Activated naive CD8-positive, alpha-beta T cell (primary cell): Measurements from ENCODE around the gene KIR2DL4.
"Not testable (repeated sequence)": the region's sequence is repeated elsewhere in the genome, so short reads cannot be mapped to it uniquely, and the experiment has no call there.

ENCODE experiments used
- H3K27ac Mint-ChIP-seq: one replicate; pipeline ENCODE4 v1.8.0; 2021; ENCODE audit warnings: mixed read lengths
- H3K27me3 Mint-ChIP-seq: one replicate; pipeline ENCODE4 v1.8.0; 2021; ENCODE audit warnings: mixed read lengths
- H3K36me3 Mint-ChIP-seq: one replicate; pipeline ENCODE4 v1.8.0; 2021; ENCODE audit warnings: mixed read lengths
- H3K4me1 Mint-ChIP-seq: one replicate; pipeline ENCODE4 v1.8.0; 2021; ENCODE audit warnings: low read depth, mixed read lengths
- H3K4me3 Mint-ChIP-seq: one replicate; pipeline ENCODE4 v1.8.0; 2021; ENCODE audit warnings: mild to moderate bottlenecking, mixed read lengths
- H3K9me3 Mint-ChIP-seq: one replicate; pipeline ENCODE4 v1.8.0; 2021; ENCODE audit warnings: low read depth, mixed read lengths

KIR2DL4 gene

DNA sequence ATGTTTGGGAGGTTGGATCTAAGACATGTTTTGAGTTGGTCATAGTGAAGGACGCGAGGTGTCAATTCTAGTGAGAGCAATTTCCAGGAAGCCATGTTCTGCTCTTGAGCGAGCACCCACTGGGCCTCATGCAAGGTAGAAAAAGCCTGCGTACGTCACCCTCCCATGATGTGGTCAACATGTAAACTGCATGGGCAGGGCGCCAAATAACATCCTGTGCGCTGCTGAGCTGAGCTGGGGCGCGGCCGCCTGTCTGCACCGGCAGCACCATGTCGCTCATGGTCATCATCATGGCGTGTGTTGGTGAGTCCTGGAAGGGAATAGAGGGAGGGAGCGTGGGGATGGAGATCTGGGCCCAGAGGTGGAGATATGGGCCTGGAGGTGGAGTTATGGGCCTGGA is 29.1 kb downstream of the KIR2DL4 start, which contains the start of gene KIR2DS4:
TSS of gene KIR2DS4 (plus strand) at position 181 of the 400 bp plus-strand sequence.
- H3K27ac Mint-ChIP-seq, H3K9me3 Mint-ChIP-seq, H3K36me3 Mint-ChIP-seq, H3K27me3 Mint-ChIP-seq, H3K4me1 Mint-ChIP-seq, H3K4me3 Mint-ChIP-seq: not testable (repeated sequence)

GRCh38 chr19:54835126-54835525 is 31.7 kb downstream of the KIR2DL4 start:
- H3K9me3 Mint-ChIP-seq, H3K4me1 Mint-ChIP-seq, H3K27me3 Mint-ChIP-seq, H3K27ac Mint-ChIP-seq, H3K36me3 Mint-ChIP-seq, H3K4me3 Mint-ChIP-seq: not testable (repeated sequence)

- not testable (repeated sequence) for H3K9me3 Mint-ChIP-seq, H3K36me3 Mint-ChIP-seq, H3K27ac Mint-ChIP-seq, H3K4me3 Mint-ChIP-seq, H3K4me1 Mint-ChIP-seq, H3K27me3 Mint-ChIP-seq
Measured at GRCh38 chr19:54837522-54837921, 34.1 kb downstream of the KIR2DL4 start.

DNA sequence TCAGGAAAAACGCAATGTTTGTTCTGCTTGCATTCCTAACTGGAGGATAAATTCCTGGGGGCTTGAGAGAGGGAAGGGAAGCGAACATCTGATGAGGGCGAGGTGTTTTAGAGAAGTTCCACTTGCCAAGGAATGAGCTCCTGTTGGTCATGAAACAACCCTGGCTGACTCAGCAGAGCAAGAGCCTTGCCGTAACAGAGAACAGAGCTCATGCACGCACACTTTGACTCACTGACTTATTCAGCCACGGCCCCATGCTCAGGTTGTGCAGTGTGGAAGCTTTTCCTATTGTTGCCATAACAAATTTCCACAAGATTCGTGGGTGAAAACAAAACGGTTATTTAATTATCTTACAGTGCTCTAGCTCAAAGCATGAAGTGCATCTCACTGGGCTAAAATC is 39.8 kb downstream of the KIR2DL4 start:
- not testable (repeated sequence) for H3K27ac Mint-ChIP-seq, H3K36me3 Mint-ChIP-seq, H3K9me3 Mint-ChIP-seq, H3K4me3 Mint-ChIP-seq, H3K4me1 Mint-ChIP-seq
- peaks cover 11% of the 10 kb centered on the region for H3K27me3 Mint-ChIP-seq

DNA sequence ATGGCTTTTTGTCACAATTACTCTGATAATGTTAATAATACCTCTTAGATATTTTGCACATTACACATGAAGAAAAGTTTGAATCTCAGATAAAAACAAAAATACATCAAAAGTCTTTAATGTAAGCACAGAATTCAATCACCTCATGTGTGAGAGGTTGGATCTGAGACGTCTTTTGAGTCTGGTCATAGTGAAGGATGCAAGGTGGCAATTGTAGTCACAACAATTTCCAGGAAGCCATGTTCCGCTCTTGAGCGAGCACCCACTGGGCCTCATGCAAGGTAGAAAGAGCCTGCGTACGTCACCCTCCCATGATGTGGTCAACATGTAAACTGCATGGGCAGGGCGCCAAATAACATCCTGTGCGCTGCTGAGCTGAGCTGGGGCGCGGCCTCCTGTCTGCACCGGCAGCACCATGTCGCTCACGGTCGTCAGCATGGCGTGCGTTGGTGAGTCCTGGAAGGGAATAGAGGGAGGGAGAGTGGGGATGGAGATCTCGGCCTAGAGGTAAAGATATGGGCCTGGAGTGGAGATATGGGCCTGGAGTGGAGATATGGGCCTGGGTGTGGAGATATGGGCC is 46.7 kb downstream of the KIR2DL4 start, which contains the start of gene KIR3DL2:
TSS of gene KIR3DL2 (plus strand) at position 383 of the 580 bp plus-strand sequence. CDS start at position 416, 33 bp downstream.
- peaks cover 11% of the 10 kb centered on the region for H3K27me3 Mint-ChIP-seq
- not testable (repeated sequence) for H3K9me3 Mint-ChIP-seq, H3K27ac Mint-ChIP-seq, H3K36me3 Mint-ChIP-seq, H3K4me3 Mint-ChIP-seq, H3K4me1 Mint-ChIP-seq

DNA sequence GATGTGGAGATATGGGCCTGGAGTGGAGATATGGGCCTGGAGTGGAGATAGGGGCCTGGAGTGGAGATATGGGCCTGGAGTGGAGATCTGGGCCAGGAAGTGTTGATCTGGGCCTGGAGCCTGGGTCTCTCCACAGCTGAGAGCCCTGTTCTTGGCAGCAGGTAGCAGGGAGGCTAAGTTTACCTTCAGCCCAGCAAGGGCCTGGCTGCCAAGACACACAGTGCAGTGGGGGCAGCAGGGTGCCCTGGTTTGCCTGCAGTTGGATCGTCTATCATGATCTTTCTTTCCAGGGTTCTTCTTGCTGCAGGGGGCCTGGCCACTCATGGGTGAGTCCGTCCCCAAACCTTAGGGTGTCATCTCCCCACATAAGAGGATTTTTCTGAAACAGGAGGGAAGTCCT is 47.5 kb downstream of the KIR2DL4 start:
- H3K27ac Mint-ChIP-seq, result no peak overlapping the region
- no peak overlapping the region for H3K4me3 Mint-ChIP-seq
- H3K9me3 Mint-ChIP-seq, result peaks cover 4% of the 10 kb centered on the region
- H3K27me3 Mint-ChIP-seq, result peaks cover 11% of the 10 kb centered on the region
- H3K36me3 Mint-ChIP-seq, result no peaks in the 10 kb centered on the region
- H3K4me1 Mint-ChIP-seq, result no peaks in the 10 kb centered on the region

DNA sequence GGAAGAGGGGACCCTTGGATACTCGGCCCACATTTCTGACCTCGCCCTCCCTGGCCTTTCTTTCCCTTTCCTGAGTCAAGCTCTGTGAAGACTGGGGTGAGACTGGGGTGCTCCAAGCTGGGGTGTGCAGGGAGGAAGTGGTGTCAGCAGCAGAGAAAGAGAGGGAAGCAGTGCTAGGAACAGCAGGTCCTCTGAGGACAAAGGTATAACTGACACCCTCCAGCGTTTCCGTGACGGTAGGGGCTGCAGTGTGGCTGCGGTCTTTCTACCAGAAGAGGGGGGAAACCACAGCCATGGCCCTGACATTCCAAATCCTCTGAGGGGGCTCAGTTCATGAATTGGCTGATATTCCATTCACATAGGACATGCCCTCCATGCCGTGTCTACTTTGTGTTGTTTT is 47.9 kb downstream of the KIR2DL4 start:
- peaks cover 10% of the 10 kb centered on the region for H3K27me3 Mint-ChIP-seq
- H3K9me3 Mint-ChIP-seq, result peaks cover 3% of the 10 kb centered on the region
- no peaks in the 10 kb centered on the region for H3K36me3 Mint-ChIP-seq
- H3K4me1 Mint-ChIP-seq, result no peaks in the 10 kb centered on the region
- H3K27ac Mint-ChIP-seq, result no peak overlapping the region
- H3K4me3 Mint-ChIP-seq, result no peak overlapping the region

DNA sequence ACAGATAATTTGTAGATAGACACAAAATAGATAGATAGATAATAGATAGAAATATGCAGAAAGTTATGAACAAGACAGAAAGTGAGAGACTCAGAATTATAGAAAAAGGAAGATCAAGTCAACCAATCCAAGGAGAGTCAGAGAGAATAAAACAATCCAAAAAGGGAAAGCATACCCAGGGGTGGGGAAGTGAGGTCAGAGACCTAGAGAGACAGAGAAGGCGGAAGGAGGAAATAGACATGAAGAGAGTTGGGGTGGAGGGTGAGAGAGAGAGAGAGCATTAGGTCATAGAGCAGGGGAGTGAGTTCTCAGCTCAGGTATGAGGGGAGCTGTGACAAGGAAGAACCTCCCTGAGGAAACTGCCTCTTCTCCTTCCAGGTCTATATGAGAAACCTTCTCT is 51.8 kb downstream of the KIR2DL4 start:
- H3K4me1 Mint-ChIP-seq, H3K27ac Mint-ChIP-seq, H3K9me3 Mint-ChIP-seq, H3K4me3 Mint-ChIP-seq, H3K36me3 Mint-ChIP-seq: not testable (repeated sequence)
- H3K27me3 Mint-ChIP-seq, result peaks cover 15% of the 10 kb centered on the region

DNA sequence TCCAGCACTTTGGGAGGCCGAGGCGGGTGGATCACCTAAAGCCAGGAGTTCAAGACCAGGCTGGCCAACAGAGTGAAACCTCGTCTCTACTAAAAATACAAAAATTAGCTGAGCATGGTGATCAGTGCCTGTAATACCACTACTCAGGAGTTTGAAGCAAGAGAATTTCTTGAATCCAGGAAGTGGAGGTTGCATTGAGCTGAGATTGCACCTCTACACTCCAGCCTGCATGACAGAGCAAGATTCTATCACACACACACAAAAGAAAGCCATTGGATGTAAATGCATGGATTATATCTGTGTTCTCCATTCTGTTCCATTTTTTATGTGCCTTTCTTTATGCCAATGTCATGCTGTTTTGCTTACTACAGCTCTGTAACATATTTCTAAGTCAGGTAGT is 55.1 kb downstream of the KIR2DL4 start:
- H3K4me1 Mint-ChIP-seq, H3K4me3 Mint-ChIP-seq: not testable (repeated sequence)

GRCh38 chr19:54859421-54859820 is 56.0 kb downstream of the KIR2DL4 start:
- H3K27ac Mint-ChIP-seq, H3K9me3 Mint-ChIP-seq, H3K4me3 Mint-ChIP-seq, H3K36me3 Mint-ChIP-seq, H3K4me1 Mint-ChIP-seq: not testable (repeated sequence)
- peaks cover 14% of the 10 kb centered on the region for H3K27me3 Mint-ChIP-seq

More for the DNA sequence above, 55.1 kb downstream of the KIR2DL4 start:
- H3K9me3 Mint-ChIP-seq, H3K27ac Mint-ChIP-seq, H3K36me3 Mint-ChIP-seq: not testable (repeated sequence)
- H3K27me3 Mint-ChIP-seq, result peaks cover 16% of the 10 kb centered on the region

DNA sequence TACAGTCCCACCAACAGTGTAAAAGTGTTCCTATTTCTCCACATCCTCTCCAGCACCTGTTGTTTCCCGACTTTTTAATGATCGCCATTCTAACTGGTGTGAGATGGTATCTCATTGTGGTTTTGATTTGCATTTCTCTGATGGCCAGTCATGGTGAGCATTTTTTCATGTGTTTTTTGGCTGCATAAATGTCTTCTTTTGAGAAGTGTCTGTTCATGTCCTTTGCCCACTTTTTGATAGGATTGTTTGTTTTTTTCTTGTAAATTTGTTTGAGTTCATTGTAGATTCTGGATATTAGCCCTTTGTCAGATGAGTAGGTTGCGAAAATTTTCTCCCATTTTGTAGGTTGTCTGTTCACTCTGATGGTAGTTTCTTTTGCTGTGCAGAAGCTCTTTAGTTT is 60.0 kb downstream of the KIR2DL4 start:
- H3K4me1 Mint-ChIP-seq, H3K36me3 Mint-ChIP-seq, H3K9me3 Mint-ChIP-seq, H3K4me3 Mint-ChIP-seq, H3K27ac Mint-ChIP-seq: not testable (repeated sequence)
- H3K27me3 Mint-ChIP-seq, result peaks cover 19% of the 10 kb centered on the region
